Fibroblast of lung (primary cell): ENCODE measurements around the gene BACH1.

Experiments used
- EZH2 ChIP-seq: IDR thresholded peaks from 2 replicates; pipeline ENCODE4 v1.5.1; 2012; ENCODE audit warnings: low read length, control low read depth, mild to moderate bottlenecking; ENCODE audit errors: missing control alignments
- TF ChIP-seq, protein P1 (sequence below), 2 donors: IDR thresholded peaks in 1 of 2; conservative IDR thresholded peaks in 1 of 2; 1 replicate in 1 of 2; 2 replicates in 1 of 2; pipeline ENCODE4 v1.5.1; 2011 to 2012; ENCODE audit warnings: low read length in 2 of 2, control low read depth in 1 of 2, inconsistent platforms in 1 of 2, low read depth in 1 of 2, mild to moderate bottlenecking in 1 of 2

DNA sequence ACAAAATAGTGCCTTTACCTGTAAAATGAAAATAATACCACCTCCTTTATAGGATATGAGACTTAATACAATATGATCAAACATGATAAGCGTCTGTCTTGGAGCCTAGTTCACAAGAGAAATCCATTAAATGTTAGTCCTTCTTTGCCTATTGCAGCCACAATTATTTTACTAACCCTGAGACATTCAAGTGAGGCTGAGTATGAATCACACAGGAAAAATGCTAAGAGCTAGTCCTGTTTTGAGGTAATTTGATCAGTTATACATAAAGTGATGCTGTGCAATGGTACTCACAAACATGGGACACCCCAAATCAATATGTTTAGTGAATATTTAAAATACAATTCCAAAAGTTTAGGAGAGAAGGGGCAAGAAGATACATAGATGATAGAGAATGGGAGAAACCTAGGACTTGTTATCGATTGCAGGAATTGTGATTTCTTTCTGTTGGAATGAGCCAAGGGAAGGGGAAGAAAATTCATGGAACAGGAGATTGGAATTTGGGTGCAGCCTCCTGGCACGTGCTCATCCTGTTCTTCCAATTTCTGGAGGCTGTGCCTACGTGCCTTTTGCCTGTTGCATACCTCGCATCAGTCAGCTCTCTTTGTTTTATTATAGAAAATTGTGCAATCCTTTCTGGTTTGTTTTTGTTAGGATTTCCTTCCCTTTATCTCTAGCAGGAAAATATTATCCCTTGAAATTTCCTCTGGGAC is 39.9 kb upstream of the BACH1 start:
- TF ChIP-seq, protein P1, sequence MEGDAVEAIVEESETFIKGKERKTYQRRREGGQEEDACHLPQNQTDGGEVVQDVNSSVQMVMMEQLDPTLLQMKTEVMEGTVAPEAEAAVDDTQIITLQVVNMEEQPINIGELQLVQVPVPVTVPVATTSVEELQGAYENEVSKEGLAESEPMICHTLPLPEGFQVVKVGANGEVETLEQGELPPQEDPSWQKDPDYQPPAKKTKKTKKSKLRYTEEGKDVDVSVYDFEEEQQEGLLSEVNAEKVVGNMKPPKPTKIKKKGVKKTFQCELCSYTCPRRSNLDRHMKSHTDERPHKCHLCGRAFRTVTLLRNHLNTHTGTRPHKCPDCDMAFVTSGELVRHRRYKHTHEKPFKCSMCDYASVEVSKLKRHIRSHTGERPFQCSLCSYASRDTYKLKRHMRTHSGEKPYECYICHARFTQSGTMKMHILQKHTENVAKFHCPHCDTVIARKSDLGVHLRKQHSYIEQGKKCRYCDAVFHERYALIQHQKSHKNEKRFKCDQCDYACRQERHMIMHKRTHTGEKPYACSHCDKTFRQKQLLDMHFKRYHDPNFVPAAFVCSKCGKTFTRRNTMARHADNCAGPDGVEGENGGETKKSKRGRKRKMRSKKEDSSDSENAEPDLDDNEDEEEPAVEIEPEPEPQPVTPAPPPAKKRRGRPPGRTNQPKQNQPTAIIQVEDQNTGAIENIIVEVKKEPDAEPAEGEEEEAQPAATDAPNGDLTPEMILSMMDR (conservative IDR thresholded peaks at IDR 0.05 in 1 of 2, IDR thresholded peaks at IDR 0.05 in 1 of 2; ENCODE audit: low read depth in 1 of 2, low read length in 2 of 2) = no peak
- no peak for TF ChIP-seq EZH2
